ENCODE measurements around the gene SLC38A9.

The SLC38A9 gene

DNA sequence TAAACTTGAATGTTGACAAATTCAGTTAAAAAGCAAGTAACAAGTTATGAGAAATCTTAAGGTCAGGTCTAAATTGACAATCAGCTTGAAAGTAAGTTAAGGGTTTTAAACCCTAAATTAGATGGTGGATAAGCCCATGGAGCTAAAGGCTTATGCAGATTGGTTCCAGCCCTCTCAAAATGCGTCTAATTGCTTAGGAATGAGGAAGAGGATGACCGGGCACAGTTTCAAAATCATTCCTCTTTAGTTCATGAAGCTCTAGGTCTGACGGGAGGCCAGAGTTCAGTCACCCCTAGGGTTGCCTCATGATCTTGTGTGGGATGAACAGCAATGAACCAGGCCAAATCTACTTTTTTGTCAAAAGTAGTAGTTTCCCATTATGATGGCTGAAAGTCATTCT lies 75.4 kb downstream of the SLC38A9 start:
- Histone ChIP-seq H3K27ac (peak overlapping the region in 1 of 2 donors; percentile 44), H3K4me3 (no peak overlapping the region)
- no peak for TF ChIP-seq CTCF (IDR thresholded peaks at IDR 0.05)
- no peak for DNase-seq (ENCODE audit: low spot score)

DNA sequence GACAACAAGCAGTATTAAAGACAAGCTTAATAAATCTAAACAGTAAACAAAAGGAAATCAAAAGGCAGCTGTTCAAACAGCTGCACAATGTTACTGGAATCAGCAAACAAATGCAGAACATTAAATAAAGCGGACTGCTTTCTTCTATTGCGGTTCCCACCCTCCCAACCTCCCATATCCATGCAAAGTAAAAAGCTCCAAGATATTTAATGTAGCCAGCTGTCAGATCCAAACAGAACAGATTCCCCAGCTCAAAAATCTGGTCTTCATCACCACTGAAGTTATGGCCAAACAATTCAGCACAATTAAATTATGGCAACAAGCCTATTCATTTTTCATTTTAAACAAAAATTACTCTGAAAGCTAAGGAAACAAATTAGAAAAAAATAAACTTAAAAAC lies 75.9 kb downstream of the SLC38A9 start:
- TF ChIP-seq CTCF (IDR thresholded peaks at IDR 0.05) = no peak
- Histone ChIP-seq H3K4me3 (no peak overlapping the region), H3K27ac (no peak overlapping the region)
- DNase-seq (ENCODE audit: low spot score) = no peak

DNA sequence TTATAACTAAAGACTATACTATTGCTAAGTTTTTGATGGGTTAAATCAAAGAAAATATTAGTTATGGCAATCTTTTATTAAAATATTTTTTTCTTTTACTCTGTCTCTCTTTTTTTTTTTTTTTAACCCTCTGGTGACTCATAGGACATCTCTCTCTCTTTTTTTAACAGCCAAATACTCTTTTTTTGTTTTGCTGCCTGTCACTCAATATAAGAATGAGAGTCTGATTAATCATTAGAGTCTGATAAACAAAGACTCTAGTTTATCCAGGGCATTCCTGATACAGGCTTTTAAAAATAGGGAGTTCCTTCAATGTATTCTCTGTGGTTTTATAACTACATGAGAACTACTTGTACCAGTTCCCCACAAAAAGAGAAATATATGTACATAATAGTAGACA lies 77.3 kb downstream of the SLC38A9 start:
- Histone ChIP-seq H3K4me3 (no peak overlapping the region), H3K27ac (peak overlapping the region in 1 of 2 donors; percentile 34)
- no peak for DNase-seq (ENCODE audit: low spot score)
- no peak for TF ChIP-seq CTCF (IDR thresholded peaks at IDR 0.05)

DNA sequence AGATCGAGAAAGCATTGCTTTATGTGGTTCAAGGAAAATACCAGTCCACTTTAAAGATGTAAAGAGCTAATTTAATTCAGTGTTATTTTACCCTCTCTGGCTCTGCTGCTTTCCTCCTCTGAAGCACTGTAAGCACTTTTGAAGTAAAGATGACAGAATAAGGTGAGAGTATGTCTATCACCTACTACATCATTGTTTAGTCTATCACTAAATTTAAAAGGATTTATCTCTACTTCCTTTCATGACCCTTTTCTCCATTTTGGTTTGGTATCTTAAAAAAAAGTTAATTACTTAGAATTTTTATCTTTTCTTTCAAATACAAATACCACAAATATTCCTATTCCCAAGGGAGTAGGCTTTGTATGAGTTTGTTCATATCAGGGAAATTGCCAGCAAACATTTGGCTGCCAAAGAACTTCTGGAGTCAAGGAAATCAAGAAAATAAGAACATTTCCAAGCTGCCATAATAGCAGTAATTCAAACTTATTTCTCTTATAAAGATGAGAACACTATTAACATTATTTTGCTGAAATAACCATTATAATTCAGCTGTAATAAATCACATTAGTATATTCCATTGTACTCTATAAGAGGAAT lies 77.8 kb downstream of the SLC38A9 start:
- no peak for DNase-seq (ENCODE audit: low spot score)
- Histone ChIP-seq H3K27ac (peak overlapping the region; percentile 34 to 76), H3K4me3 (peak overlapping the region; percentile 46)
- TF ChIP-seq CTCF (IDR thresholded peaks at IDR 0.05) = no peak

GRCh38 chr5:55633574-55634208 lies 78.4 kb downstream of the SLC38A9 start:
- peak overlapping the region; percentile 34 to 76 for H3K27ac ChIP-seq
- DNase-seq (ENCODE audit: low spot score) = no peak
- peak overlapping the region; percentile 46 for H3K4me3 ChIP-seq
- no peak for TF ChIP-seq CTCF (IDR thresholded peaks at IDR 0.05)

DNA sequence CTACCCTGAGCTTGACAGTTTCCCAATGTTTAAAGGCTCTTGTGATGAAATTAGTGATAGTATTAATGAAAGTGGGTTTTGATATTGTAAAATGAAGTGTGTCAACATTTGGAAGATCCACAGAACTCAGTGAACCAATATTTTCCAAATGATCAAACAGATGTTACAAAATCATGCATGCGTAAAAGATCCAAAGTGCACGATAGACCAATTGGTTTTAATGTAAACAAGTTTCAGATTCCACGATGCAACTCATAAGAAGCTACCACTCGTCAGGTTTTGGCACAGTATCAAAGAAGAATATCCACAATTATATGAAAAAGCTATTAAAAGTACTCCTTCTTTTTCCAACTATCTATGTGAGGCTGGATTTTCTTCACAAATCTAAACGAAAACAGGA lies 82.3 kb downstream of the SLC38A9 start:
- H3K4me3 ChIP-seq = no peak overlapping the region
- no peak for TF ChIP-seq CTCF (IDR thresholded peaks at IDR 0.05)
- no peak for DNase-seq (ENCODE audit: low spot score)
- no peak overlapping the region for H3K27ac ChIP-seq

DNA sequence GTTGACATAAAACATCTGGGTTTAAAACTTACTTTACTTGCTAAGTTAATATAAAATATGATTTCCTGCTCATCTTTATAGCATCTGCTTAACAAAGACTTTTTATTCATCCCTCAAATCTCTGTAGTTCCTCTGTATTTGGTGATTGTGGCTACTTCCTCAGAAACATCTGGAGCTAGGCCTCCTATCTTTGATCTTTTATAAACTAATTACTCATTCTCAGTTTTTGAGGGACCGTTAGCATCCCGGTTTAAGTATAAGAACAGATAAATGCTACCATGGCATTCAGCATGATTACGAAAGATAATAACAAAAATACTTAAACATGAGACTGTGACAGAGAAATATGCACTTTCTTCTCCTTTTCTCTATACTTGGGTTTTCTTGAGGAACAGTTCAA lies 85.3 kb downstream of the SLC38A9 start:
- no peak overlapping the region for H3K4me3 ChIP-seq
- no peak for TF ChIP-seq CTCF (IDR thresholded peaks at IDR 0.05)
- no peak overlapping the region for H3K27ac ChIP-seq
- no peak for DNase-seq (ENCODE audit: low spot score)

All from coronary artery (tissue), 2 donors.